Measurements from ENCODE around the gene DUSP19. TPM values are rescaled to one million over a fixed set of nuclear protein-coding genes. Genes with fewer than 3 reads are reported as not detected.
A peak's percentile ranks its signal among the peaks of the same experiment; 100 is the strongest.

DUSP19 gene
- total and polyA plus RNA-seq, 2 of the 13 experiments (the other 11 are each of a cell fraction or from before 2014, with no cell fraction given), result 1.3 to 1.9 TPM

DNA sequence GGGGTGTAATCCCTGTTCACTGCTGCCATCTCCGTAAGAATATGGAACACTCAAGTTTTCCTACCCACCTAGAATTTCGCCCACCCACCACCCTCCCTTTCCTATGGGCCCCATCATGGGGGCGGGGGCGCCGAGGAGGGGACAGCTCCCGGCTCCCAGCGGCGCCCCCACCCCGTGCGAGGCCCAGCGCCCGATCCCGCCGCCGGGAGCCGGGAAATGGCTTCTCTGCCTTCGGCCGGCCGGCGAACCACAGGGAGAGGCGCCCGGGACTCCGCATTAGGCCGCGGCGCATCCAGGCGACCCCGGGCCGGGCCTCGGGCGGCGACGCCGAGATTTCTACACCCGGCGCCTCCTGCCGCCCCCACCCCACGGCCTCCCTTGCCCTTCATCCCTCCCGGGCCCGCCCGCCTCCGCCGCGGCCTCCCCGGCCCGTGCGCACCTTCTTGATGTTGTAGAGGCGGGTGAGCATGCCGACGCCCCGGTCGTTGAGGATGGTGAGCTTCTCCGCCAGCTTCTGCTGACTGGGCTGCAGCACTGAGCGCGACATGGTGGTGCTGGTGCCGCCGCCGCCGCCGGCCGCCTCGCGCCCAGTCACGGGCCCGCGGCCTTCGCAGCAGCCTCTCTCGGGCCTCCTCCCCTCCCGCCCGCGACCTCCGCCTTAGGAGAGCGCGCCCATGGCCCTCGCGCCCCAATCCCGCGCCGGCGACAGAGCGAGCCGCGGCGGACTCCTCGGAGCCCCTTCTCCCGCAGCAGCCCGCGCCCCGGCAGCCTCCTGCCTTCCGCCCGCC, 40.8 kb upstream of the DUSP19 start (continued):
- TF ChIP-seq, protein P1, sequence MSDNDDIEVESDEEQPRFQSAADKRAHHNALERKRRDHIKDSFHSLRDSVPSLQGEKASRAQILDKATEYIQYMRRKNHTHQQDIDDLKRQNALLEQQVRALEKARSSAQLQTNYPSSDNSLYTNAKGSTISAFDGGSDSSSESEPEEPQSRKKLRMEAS (IDR thresholded peaks at IDR 0.05), result peak; percentile 75; the same call in 1 of the 2 replicates
- TF ChIP-seq ZSCAN20 (CRISPR knock-in tag; IDR thresholded peaks at IDR 0.05; ENCODE audit: borderline replicate concordance), result 0 out of 2 replicates have a peak, but pooled peaks have one; percentile 29
- no peak; the same call in 1 of the 2 replicates for TF ChIP-seq SATB2 (CRISPR knock-in tag; IDR thresholded peaks at IDR 0.05)
- TF ChIP-seq, protein P2, sequence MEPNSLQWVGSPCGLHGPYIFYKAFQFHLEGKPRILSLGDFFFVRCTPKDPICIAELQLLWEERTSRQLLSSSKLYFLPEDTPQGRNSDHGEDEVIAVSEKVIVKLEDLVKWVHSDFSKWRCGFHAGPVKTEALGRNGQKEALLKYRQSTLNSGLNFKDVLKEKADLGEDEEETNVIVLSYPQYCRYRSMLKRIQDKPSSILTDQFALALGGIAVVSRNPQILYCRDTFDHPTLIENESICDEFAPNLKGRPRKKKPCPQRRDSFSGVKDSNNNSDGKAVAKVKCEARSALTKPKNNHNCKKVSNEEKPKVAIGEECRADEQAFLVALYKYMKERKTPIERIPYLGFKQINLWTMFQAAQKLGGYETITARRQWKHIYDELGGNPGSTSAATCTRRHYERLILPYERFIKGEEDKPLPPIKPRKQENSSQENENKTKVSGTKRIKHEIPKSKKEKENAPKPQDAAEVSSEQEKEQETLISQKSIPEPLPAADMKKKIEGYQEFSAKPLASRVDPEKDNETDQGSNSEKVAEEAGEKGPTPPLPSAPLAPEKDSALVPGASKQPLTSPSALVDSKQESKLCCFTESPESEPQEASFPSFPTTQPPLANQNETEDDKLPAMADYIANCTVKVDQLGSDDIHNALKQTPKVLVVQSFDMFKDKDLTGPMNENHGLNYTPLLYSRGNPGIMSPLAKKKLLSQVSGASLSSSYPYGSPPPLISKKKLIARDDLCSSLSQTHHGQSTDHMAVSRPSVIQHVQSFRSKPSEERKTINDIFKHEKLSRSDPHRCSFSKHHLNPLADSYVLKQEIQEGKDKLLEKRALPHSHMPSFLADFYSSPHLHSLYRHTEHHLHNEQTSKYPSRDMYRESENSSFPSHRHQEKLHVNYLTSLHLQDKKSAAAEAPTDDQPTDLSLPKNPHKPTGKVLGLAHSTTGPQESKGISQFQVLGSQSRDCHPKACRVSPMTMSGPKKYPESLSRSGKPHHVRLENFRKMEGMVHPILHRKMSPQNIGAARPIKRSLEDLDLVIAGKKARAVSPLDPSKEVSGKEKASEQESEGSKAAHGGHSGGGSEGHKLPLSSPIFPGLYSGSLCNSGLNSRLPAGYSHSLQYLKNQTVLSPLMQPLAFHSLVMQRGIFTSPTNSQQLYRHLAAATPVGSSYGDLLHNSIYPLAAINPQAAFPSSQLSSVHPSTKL (CRISPR knock-in tag; IDR thresholded peaks at IDR 0.05), result peak; percentile 6; the same call in 1 of the 2 replicates
- no peak for TF ChIP-seq RBM22 (optimal IDR thresholded peaks at IDR 0.05; ENCODE audit: low read length)
- peak; percentile 59; the same call in 1 of the 2 replicates for TF ChIP-seq ZNF564 (CRISPR knock-in tag; IDR thresholded peaks at IDR 0.05)
- TF ChIP-seq HHEX (CRISPR knock-in tag; IDR thresholded peaks at IDR 0.05), result no peak
- TF ChIP-seq, protein P3, sequence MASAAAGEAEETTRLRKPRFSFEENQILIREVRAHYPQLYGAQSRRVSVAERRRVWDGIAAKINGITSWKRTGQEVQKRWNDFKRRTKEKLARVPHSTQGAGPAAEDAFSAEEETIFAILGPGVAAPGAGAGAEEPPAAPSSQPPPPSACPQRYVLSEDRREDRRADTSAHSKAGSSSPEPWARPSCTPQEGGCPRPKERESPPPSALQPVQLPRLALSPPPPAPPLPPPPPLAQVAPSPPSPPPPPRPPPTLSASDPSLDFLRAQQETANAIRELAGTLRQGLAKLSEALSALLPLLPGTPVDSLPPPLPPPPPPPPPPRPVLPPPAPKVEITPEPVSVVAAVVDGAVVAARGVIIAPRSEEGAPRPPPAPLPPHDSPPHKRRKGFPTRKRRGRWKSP (CRISPR knock-in tag; IDR thresholded peaks at IDR 0.05), result no peak
- no peak for TF ChIP-seq SUZ12 (IDR thresholded peaks at IDR 0.05; ENCODE audit: low read depth, low read length)
- 0 out of 2 replicates have a peak, but pooled peaks have one; percentile 3 for TF ChIP-seq CREB3 (CRISPR knock-in tag; IDR thresholded peaks at IDR 0.05)
- TF ChIP-seq, protein P4, sequence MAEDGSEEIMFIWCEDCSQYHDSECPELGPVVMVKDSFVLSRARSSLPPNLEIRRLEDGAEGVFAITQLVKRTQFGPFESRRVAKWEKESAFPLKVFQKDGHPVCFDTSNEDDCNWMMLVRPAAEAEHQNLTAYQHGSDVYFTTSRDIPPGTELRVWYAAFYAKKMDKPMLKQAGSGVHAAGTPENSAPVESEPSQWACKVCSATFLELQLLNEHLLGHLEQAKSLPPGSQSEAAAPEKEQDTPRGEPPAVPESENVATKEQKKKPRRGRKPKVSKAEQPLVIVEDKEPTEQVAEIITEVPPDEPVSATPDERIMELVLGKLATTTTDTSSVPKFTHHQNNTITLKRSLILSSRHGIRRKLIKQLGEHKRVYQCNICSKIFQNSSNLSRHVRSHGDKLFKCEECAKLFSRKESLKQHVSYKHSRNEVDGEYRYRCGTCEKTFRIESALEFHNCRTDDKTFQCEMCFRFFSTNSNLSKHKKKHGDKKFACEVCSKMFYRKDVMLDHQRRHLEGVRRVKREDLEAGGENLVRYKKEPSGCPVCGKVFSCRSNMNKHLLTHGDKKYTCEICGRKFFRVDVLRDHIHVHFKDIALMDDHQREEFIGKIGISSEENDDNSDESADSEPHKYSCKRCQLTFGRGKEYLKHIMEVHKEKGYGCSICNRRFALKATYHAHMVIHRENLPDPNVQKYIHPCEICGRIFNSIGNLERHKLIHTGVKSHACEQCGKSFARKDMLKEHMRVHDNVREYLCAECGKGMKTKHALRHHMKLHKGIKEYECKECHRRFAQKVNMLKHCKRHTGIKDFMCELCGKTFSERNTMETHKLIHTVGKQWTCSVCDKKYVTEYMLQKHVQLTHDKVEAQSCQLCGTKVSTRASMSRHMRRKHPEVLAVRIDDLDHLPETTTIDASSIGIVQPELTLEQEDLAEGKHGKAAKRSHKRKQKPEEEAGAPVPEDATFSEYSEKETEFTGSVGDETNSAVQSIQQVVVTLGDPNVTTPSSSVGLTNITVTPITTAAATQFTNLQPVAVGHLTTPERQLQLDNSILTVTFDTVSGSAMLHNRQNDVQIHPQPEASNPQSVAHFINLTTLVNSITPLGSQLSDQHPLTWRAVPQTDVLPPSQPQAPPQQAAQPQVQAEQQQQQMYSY (CRISPR knock-in tag; IDR thresholded peaks at IDR 0.05), result no peak
- peak; percentile 59; the same call in 1 of the 2 replicates for TF ChIP-seq POLR2G (IDR thresholded peaks at IDR 0.05; ENCODE audit: low read depth, low read length)
- TF ChIP-seq ZBTB38 (CRISPR knock-in tag; IDR thresholded peaks at IDR 0.05), result no peak
- no peak for TF ChIP-seq ZSCAN30 (CRISPR knock-in tag; IDR thresholded peaks at IDR 0.05)
- TF ChIP-seq THYN1 (CRISPR knock-in tag; IDR thresholded peaks at IDR 0.05; ENCODE audit: borderline replicate concordance, low read depth), result no peak
- no peak for TF ChIP-seq ZNF230 (CRISPR knock-in tag; IDR thresholded peaks at IDR 0.05)
- no peak for TF ChIP-seq ATM (IDR thresholded peaks at IDR 0.05; ENCODE audit: borderline replicate concordance)
- no peak for TF ChIP-seq NFATC3 (CRISPR knock-in tag; IDR thresholded peaks at IDR 0.05)
- TF ChIP-seq ASH2L (IDR thresholded peaks at IDR 0.05; ENCODE audit: insufficient read length, low read depth, low read length), result peak; percentile 86
